Upper lobe of left lung (tissue), 6 donors: ENCODE measurements around the gene TRAP1. TPM values are rescaled to one million over a fixed set of nuclear protein-coding genes. Genes with fewer than 3 reads are reported as not detected.

ENCODE experiments used
- ATAC-seq, 2 donors: fragments of 200-7000 bp; cut with Tn5 transposase; one replicate each; pipeline ENCODE4 v1.9.1; 2022; ENCODE audit warnings: mild to moderate bottlenecking in 2 of 2, moderate library complexity in 2 of 2; ENCODE audit not compliant: low FRiP score in 2 of 2
- DNase-seq, 2 donors: peaks; one replicate each; pipeline ENCODE4 v3.0.0-alpha.2; 2019 to 2020
- H3K27ac ChIP-seq, 4 donors: fragments of 200-600 bp; sonication (generic); one replicate each; pipeline ENCODE4 v1.5.1; 2016 to 2019
- H3K27me3 ChIP-seq, 4 donors: fragments of 200-600 bp; sonication (generic); one replicate each; pipeline ENCODE4 v1.5.1; 2017 to 2019
- H3K36me3 ChIP-seq, 4 donors: fragments of 200-600 bp; sonication (generic); one replicate each; pipeline ENCODE4 v1.5.1; 2016 to 2019
- H3K4me1 ChIP-seq, 4 donors: fragments of 200-600 bp; sonication (generic); one replicate each; pipeline ENCODE4 v1.5.1; 2018 to 2019
- H3K4me3 ChIP-seq, 4 donors: fragments of 200-600 bp; sonication (generic); one replicate each; pipeline ENCODE4 v1.5.1; 2017 to 2019; ENCODE audit warnings: mild to moderate bottlenecking in 2 of 4, moderate library complexity in 1 of 4
- H3K9me3 ChIP-seq, 4 donors: fragments of 200-600 bp; sonication (generic); one replicate each; pipeline ENCODE4 v1.5.1; 2018 to 2019
- CTCF ChIP-seq, 6 experiments: fragments of 450-650 bp in 4 of 6; fragments of 200-600 bp in 2 of 6; sonication (generic) in 2 of 6; IDR thresholded peaks; one replicate each; pipeline ENCODE4 v1.5.1; 2016 to 2019; ENCODE audit warnings: antibody characterized with exemption in 6 of 6
- EP300 ChIP-seq, 4 donors: sonication (generic); formaldehyde crosslinking; IDR thresholded peaks; one replicate each; pipeline ENCODE4 v1.5.1; 2017; ENCODE audit warnings: antibody characterized with exemption in 4 of 4, control low read depth in 2 of 4
- POLR2A ChIP-seq, 4 donors: fragments of 450-650 bp; IDR thresholded peaks; one replicate each; pipeline ENCODE4 v1.5.1; 2016 to 2017; ENCODE audit warnings: antibody characterized with exemption in 4 of 4, mild to moderate bottlenecking in 2 of 4
- POLR2AphosphoS5 ChIP-seq, 2 donors: sonication (generic); formaldehyde crosslinking; IDR thresholded peaks; one replicate each; pipeline ENCODE4 v1.5.1; 2017; ENCODE audit warnings: antibody characterized with exemption in 2 of 2
- WGBS, 2 donors: methylation state at CpG; one replicate each; pipeline ENCODE4 v1.1.5; 2017 to 2018; 5-methylcytosine and 5-hydroxymethylcytosine counted together
- total RNA-seq, 6 donors: library from RNA; depleted of rRNA in 4 of 6; stranded (reverse); fragments of >200 nt in 4 of 6; gene quantifications; one replicate each; pipeline versions ENCODE4 v1.1.0 to v1.2.1, GENCODE V29; 2016 to 2021
- donor health status: DM: no; HTN: no; CAD: no; lungs with moderate emphysema.
- donor health status: DM: no; HTN: yes; CAD: no; lungs with severe emphysema.

TRAP1 gene
- total RNA-seq, 6 donors from 2014 or later: 48.0 to 81.7 (median 55.0) TPM

GRCh38 chr16:3687021-3687420 lies 30.3 kb downstream of the TRAP1 start:
- no peaks in the 10 kb centered on the region for H3K27me3 ChIP-seq
- no peaks in the 10 kb centered on the region for H3K9me3 ChIP-seq
- no peak overlapping the region for H3K4me3 ChIP-seq
- ATAC-seq: no peak
- TF ChIP-seq EP300 (IDR thresholded peaks at IDR 0.05) (no peak), POLR2A (IDR thresholded peaks at IDR 0.05) (no peak), POLR2AphosphoS5 (IDR thresholded peaks at IDR 0.05) (no peak), CTCF (IDR thresholded peaks at IDR 0.05) (no peak)
- peaks cover 0 to 61% (median 13%) of the 10 kb centered on the region in 4 donors for H3K36me3 ChIP-seq
- WGBS, 2 donors: 84 to 92% methylated on average over 7 of the region's 7 CpGs
- H3K27ac ChIP-seq: no peak overlapping the region
- no peak for DNase-seq
- peaks cover 6 to 19% (median 7%) of the 10 kb centered on the region in 4 donors for H3K4me1 ChIP-seq

- peaks cover 0 to 78% (median 26%) of the 10 kb centered on the region in 4 donors for H3K36me3 ChIP-seq
- no peak for ATAC-seq
- 75 to 92% methylated on average over 3 of the region's 3 CpGs for WGBS, 2 donors
Observed at GRCh38 chr16:3681206-3681605, 36.1 kb downstream of the TRAP1 start.

GRCh38 chr16:3677994-3678393 lies 39.3 kb downstream of the TRAP1 start:
- Histone ChIP-seq H3K36me3 (peaks cover 3 to 79% (median 44%) of the 10 kb centered on the region in 4 donors), H3K4me3 (no peak overlapping the region)
- TF ChIP-seq EP300 (IDR thresholded peaks at IDR 0.05) (no peak), CTCF (IDR thresholded peaks at IDR 0.05) (no peak)

More at GRCh38 chr16:3681206-3681605, 36.1 kb downstream of the TRAP1 start:
- no peaks in the 10 kb centered on the region for H3K9me3 ChIP-seq
- no peak overlapping the region for H3K4me3 ChIP-seq
- peaks cover 0 to 10% (median 5%) of the 10 kb centered on the region in 4 donors for H3K4me1 ChIP-seq
- H3K27ac ChIP-seq: no peak overlapping the region
- TF ChIP-seq CTCF (IDR thresholded peaks at IDR 0.05): no peak
- TF ChIP-seq POLR2A (IDR thresholded peaks at IDR 0.05): no peak
- no peak for TF ChIP-seq EP300 (IDR thresholded peaks at IDR 0.05)
- TF ChIP-seq POLR2AphosphoS5 (IDR thresholded peaks at IDR 0.05): no peak
- no peak for DNase-seq
- H3K27me3 ChIP-seq: no peaks in the 10 kb centered on the region

GRCh38 chr16:3675601-3676130 lies 41.7 kb downstream of the TRAP1 start:
- no peaks in the 10 kb centered on the region for H3K27me3 ChIP-seq
- DNase-seq: peak in 1 of 2 donors; percentile 66
- H3K4me3 ChIP-seq: no peak overlapping the region
- peaks cover 0 to 16% (median 5%) of the 10 kb centered on the region in 4 donors for H3K4me1 ChIP-seq
- no peak for ATAC-seq
- WGBS, 2 donors: 93 to 95% methylated on average over 10 to 18 of the region's 24 CpGs
- no peaks in the 10 kb centered on the region for H3K9me3 ChIP-seq
- H3K27ac ChIP-seq: no peak overlapping the region
- H3K36me3 ChIP-seq: peaks cover 3 to 85% (median 52%) of the 10 kb centered on the region in 4 donors
- TF ChIP-seq CTCF (IDR thresholded peaks at IDR 0.05) (no peak), POLR2AphosphoS5 (IDR thresholded peaks at IDR 0.05) (no peak), POLR2A (IDR thresholded peaks at IDR 0.05) (no peak)

More at GRCh38 chr16:3677994-3678393, 39.3 kb downstream of the TRAP1 start:
- Histone ChIP-seq H3K9me3 (no peaks in the 10 kb centered on the region), H3K4me1 (peaks cover 0 to 16% (median 5%) of the 10 kb centered on the region in 4 donors), H3K27me3 (no peaks in the 10 kb centered on the region), H3K27ac (no peak overlapping the region)
- ATAC-seq (no peak), DNase-seq (no peak)
- 94% methylated on average over 11 of the region's 11 CpGs for WGBS, 2 donors
